ENCODE data around the gene MYO1G.
"Not testable (repeated sequence)": the region's sequence is repeated elsewhere in the genome, so short reads cannot be mapped to it uniquely, and the experiment has no call there.

Gene MYO1G

DNA sequence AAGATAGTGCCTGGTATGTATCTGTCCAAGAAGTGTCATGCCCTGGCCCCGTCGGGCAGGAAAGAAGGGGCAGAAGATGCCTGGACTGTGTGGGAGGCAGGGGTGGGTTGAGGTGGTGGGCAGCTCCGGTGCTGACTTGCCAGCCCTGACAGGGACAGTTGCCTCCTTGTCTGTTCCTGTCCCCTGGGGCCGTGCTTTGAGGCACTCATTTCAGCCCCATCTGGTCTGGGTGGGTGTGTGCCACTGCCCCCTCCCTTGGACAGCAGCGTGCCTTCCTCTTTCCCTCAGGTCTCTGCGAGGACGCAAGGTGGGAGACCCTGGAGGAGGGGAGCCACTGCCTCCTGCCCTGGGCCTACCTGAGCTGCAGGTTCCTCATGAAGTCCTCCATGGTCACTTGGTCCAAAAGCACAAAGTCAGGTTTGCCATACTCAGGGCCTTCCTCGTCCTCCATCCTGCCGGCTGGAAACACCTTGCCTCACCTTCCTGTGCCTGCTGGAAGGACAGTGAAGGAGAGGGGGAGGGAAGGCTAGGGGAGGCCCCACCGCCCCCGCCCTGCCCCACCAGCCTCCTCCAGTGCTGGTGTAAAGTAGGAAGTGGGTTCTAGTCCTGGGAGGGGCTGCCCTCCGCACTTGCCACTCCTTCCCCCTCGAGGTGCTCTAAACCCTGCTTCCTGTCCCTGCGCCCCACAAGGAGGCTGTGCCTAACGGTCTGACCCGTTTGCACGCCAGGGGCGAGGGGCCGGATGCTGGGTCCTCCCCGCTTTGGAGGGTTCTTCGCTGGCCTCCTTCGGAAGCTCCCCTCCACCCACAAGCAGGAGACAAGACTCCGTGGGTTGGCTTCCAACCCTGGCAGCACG lies at the start of gene MYO1G:
Gene MYO1G, minus strand, starts transcription at position 505 of the 856 bp plus-strand sequence. Its CDS starts 54 bp downstream, at position 451.
- peaks cover 9% of the 10 kb centered on the region for H3K36me3 ChIP-seq (ENCODE audit: control insufficient read depth, insufficient read depth, low read length)
- H3K4me1 ChIP-seq (ENCODE audit: control insufficient read depth, insufficient read depth, low read length): peaks cover 10% of the 10 kb centered on the region
- no peaks in the 10 kb centered on the region for H3K9me3 ChIP-seq (ENCODE audit: control insufficient read depth, low read length)
- no peaks in the 10 kb centered on the region for H3K27me3 ChIP-seq (ENCODE audit: control insufficient read depth, insufficient read depth, low read length)
- no peak within 1 kb of the TSS for H3K4me3 ChIP-seq (ENCODE audit: low read length)
- H3K9ac ChIP-seq (ENCODE audit: low read length): peak within 1 kb of the TSS; percentile 11

DNA sequence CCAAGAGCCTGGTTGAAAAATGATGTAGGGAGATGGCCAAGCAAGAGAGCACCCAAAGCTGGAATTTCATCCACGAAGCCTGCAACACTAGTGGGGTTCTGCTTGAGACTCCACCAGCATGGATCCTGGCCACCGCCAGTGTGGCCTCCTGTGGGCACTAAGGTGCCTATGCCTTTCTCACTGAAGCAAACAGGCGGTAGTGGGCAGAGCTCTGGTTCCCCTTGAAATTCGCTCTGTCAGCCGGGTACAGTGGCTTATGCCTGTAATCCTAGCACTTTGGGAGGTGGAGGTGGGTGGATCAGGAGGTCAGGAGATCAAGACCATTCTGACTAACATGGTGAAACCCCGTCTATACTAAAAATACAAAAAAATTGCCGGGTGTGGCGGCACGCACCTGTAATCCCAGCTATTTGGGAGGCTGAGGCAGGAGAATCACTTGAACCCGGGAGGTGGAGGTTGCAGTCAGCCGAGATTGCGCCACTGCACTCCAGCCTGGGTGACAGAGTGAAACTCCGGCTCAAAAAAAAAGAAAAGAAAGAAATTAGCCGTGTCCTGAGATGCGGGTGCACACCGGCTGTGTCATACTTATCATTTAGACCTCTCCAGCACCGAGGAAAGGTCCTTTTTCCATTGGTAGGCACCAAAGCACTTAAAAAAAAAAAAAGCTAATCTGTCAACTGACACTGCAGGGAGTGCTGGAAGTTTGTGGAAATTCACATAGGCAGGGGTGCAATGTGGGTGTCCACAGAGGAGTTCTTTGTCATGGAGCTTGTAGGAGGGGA lies 49.5 kb upstream of the MYO1G start:
- Histone ChIP-seq H3K9ac (ENCODE audit: low read length) (no peak overlapping the region), H3K27me3 (ENCODE audit: control insufficient read depth, insufficient read depth, low read length) (no peaks in the 10 kb centered on the region), H3K36me3 (ENCODE audit: control insufficient read depth, insufficient read depth, low read length) (no peaks in the 10 kb centered on the region), H3K4me3 (ENCODE audit: low read length) (no peak overlapping the region), H3K9me3 (ENCODE audit: control insufficient read depth, low read length) (no peaks in the 10 kb centered on the region), H3K4me1 (ENCODE audit: control insufficient read depth, insufficient read depth, low read length) (no peaks in the 10 kb centered on the region)

DNA sequence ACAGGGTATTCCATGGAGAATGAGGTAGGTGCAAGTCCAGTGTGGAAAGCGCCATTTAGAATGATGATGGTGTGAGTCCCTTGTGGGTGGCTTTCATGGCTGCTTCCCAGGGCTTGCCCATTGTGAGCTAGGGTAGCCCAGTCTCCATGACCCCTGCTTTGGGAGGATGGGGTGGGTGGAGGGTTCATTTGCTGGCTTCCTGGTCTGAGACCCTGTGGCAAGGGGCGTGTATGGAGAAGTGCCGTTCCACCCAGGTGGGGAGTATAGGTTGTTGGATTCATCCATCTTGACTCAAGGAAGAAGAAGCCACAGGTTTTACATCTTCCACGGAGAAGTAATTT lies 48.9 kb upstream of the MYO1G start:
- Histone ChIP-seq H3K4me3 (ENCODE audit: low read length) (no peak overlapping the region), H3K9ac (ENCODE audit: low read length) (no peak overlapping the region), H3K4me1 (ENCODE audit: control insufficient read depth, insufficient read depth, low read length) (no peaks in the 10 kb centered on the region), H3K36me3 (ENCODE audit: control insufficient read depth, insufficient read depth, low read length) (no peaks in the 10 kb centered on the region), H3K27me3 (ENCODE audit: control insufficient read depth, insufficient read depth, low read length) (no peaks in the 10 kb centered on the region), H3K9me3 (ENCODE audit: control insufficient read depth, low read length) (no peaks in the 10 kb centered on the region)

DNA sequence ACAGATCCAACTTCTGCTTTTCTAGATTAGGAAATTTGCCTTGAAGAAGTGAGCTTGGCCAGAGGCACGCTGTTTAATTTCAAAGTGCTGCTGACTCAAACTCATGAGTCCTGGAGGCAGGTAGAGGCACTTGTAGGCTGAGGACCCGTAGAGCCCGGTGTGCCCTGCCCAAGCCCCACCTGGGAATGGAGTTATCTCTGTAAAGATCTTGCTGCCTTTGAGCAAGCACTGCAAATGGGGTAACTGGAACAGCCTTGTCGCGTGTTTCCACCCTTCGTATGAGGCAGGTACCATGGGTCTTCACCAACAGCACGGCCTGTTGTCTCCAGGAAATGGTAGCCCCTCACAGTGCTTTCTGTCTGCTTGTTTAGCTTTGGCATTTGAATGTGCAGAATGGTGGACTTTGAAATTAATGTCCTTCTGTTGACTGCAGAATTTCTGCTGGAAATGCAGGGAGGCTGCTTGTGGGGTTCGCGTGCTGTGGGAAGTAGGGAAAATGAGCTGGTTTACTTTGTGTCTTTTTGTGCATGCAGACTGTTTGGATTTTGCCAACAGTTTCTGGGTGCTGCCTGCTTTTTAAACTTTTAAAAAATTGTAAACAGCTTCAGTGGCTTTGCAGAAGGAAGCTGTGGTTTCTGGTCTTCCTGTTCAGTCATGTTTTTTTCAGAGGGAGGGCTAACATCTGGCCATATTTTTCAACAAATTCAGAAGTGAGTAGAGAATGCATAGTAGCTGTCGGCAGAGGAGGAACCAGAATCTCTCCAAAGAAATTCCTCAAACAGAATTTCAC lies 48.4 kb upstream of the MYO1G start:
- H3K27me3 ChIP-seq (ENCODE audit: control insufficient read depth, insufficient read depth, low read length): no peaks in the 10 kb centered on the region
- no peak overlapping the region for H3K9ac ChIP-seq (ENCODE audit: low read length)

GRCh38 chr7:45026013-45026412 lies 47.2 kb upstream of the MYO1G start:
- Histone ChIP-seq H3K9me3 (ENCODE audit: control insufficient read depth, low read length) (no peaks in the 10 kb centered on the region), H3K4me3 (ENCODE audit: low read length) (no peak overlapping the region), H3K9ac (ENCODE audit: low read length) (no peak overlapping the region), H3K27me3 (ENCODE audit: control insufficient read depth, insufficient read depth, low read length) (no peaks in the 10 kb centered on the region), H3K4me1 (ENCODE audit: control insufficient read depth, insufficient read depth, low read length) (no peaks in the 10 kb centered on the region), H3K36me3 (ENCODE audit: control insufficient read depth, insufficient read depth, low read length) (no peaks in the 10 kb centered on the region)

More for the DNA sequence above, 48.4 kb upstream of the MYO1G start:
- no peaks in the 10 kb centered on the region for H3K36me3 ChIP-seq (ENCODE audit: control insufficient read depth, insufficient read depth, low read length)
- H3K9me3 ChIP-seq (ENCODE audit: control insufficient read depth, low read length): no peaks in the 10 kb centered on the region
- H3K4me1 ChIP-seq (ENCODE audit: control insufficient read depth, insufficient read depth, low read length): no peaks in the 10 kb centered on the region
- no peak overlapping the region for H3K4me3 ChIP-seq (ENCODE audit: low read length)

GRCh38 chr7:45025473-45025872 lies 46.7 kb upstream of the MYO1G start:
- H3K27me3 ChIP-seq (ENCODE audit: control insufficient read depth, insufficient read depth, low read length); H3K36me3 ChIP-seq (ENCODE audit: control insufficient read depth, insufficient read depth, low read length); H3K9me3 ChIP-seq (ENCODE audit: control insufficient read depth, low read length); H3K4me1 ChIP-seq (ENCODE audit: control insufficient read depth, insufficient read depth, low read length); H3K4me3 ChIP-seq (ENCODE audit: low read length); H3K9ac ChIP-seq (ENCODE audit: low read length): not testable (repeated sequence)

DNA sequence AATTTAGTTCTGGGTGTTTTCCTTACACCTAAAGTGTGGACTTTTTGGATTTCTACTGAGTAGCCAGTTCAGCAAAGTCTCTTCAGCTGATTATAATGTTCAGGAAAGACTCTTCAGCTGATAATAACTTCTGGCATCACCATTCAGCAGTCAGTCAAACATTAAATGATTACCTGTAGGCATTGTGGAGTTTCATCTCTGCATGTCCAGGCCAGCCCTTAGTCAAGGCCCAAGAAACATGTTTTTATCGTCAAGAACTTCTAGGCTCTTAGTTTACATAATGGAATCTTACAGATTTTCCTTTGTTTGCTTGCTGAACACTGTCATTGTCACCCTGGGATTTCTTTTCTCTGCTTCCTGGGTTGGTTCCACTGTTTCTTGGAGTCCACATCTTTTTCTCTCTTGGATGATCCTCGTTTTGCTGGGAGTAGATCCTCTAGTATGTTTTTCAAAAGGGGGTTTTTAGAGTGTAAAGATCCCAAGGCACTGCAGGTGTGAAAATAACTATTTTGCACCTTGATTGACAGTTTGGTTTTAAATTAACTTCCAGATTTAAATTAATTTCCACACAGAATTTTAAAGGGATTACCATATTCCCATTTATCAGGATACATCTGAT lies 45.4 kb upstream of the MYO1G start:
- Histone ChIP-seq H3K4me3 (ENCODE audit: low read length) (no peak overlapping the region), H3K27me3 (ENCODE audit: control insufficient read depth, insufficient read depth, low read length) (no peaks in the 10 kb centered on the region), H3K4me1 (ENCODE audit: control insufficient read depth, insufficient read depth, low read length) (no peaks in the 10 kb centered on the region), H3K9me3 (ENCODE audit: control insufficient read depth, low read length) (no peaks in the 10 kb centered on the region), H3K36me3 (ENCODE audit: control insufficient read depth, insufficient read depth, low read length) (peaks cover 2% of the 10 kb centered on the region), H3K9ac (ENCODE audit: low read length) (no peak overlapping the region)

- Histone ChIP-seq H3K27me3 (ENCODE audit: control insufficient read depth, insufficient read depth, low read length) (no peaks in the 10 kb centered on the region), H3K4me1 (ENCODE audit: control insufficient read depth, insufficient read depth, low read length) (no peaks in the 10 kb centered on the region), H3K4me3 (ENCODE audit: low read length) (no peak overlapping the region), H3K9ac (ENCODE audit: low read length) (no peak overlapping the region), H3K36me3 (ENCODE audit: control insufficient read depth, insufficient read depth, low read length) (peaks cover 3% of the 10 kb centered on the region), H3K9me3 (ENCODE audit: control insufficient read depth, low read length) (no peaks in the 10 kb centered on the region)
Measured at GRCh38 chr7:45021604-45022296, 42.9 kb upstream of the MYO1G start.

DNA sequence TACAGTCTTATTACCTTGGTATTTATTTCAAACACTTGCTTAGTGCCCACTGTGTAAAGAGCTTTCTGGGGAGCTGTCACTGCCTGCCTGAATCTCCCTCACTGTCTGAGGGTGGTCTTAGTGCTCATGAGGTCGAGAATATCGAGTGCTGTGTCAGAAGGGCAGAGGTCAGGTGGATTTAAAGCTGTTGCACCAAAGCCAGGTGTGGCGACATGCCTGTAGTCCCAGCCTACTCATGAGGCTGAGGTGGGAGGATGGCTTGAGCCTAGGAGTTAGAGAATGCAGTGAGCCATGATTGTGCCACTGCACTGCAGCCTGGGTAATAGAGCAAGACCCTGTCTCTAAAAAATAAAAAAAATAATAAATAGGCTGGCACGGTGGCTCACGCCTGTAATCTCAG lies 42.1 kb upstream of the MYO1G start:
- no peaks in the 10 kb centered on the region for H3K4me1 ChIP-seq (ENCODE audit: control insufficient read depth, insufficient read depth, low read length)
- H3K27me3 ChIP-seq (ENCODE audit: control insufficient read depth, insufficient read depth, low read length): no peaks in the 10 kb centered on the region
- no peak overlapping the region for H3K9ac ChIP-seq (ENCODE audit: low read length)
- peaks cover 3% of the 10 kb centered on the region for H3K36me3 ChIP-seq (ENCODE audit: control insufficient read depth, insufficient read depth, low read length)
- H3K9me3 ChIP-seq (ENCODE audit: control insufficient read depth, low read length): no peaks in the 10 kb centered on the region
- no peak overlapping the region for H3K4me3 ChIP-seq (ENCODE audit: low read length)

- Histone ChIP-seq H3K9me3 (ENCODE audit: control insufficient read depth, low read length) (no peaks in the 10 kb centered on the region), H3K4me1 (ENCODE audit: control insufficient read depth, insufficient read depth, low read length) (no peaks in the 10 kb centered on the region), H3K27me3 (ENCODE audit: control insufficient read depth, insufficient read depth, low read length) (no peaks in the 10 kb centered on the region), H3K4me3 (ENCODE audit: low read length) (no peak overlapping the region), H3K36me3 (ENCODE audit: control insufficient read depth, insufficient read depth, low read length) (peaks cover 3% of the 10 kb centered on the region), H3K9ac (ENCODE audit: low read length) (no peak overlapping the region)
Measured at GRCh38 chr7:45017253-45017652, 38.4 kb upstream of the MYO1G start.

GRCh38 chr7:45015313-45015712 lies 36.5 kb upstream of the MYO1G start:
- H3K4me3 ChIP-seq (ENCODE audit: low read length): no peak overlapping the region
- H3K36me3 ChIP-seq (ENCODE audit: control insufficient read depth, insufficient read depth, low read length): peaks cover 3% of the 10 kb centered on the region
- no peaks in the 10 kb centered on the region for H3K27me3 ChIP-seq (ENCODE audit: control insufficient read depth, insufficient read depth, low read length)
- H3K4me1 ChIP-seq (ENCODE audit: control insufficient read depth, insufficient read depth, low read length): no peaks in the 10 kb centered on the region
- H3K9ac ChIP-seq (ENCODE audit: low read length): no peak overlapping the region
- H3K9me3 ChIP-seq (ENCODE audit: control insufficient read depth, low read length): no peaks in the 10 kb centered on the region

Measured in mucosa of stomach (tissue), 1 donor.